ENCODE measurements around the gene TPRX1. TPM values are rescaled to one million over a fixed set of nuclear protein-coding genes. Genes with fewer than 3 reads are reported as not detected.

The TPRX1 gene
- total and polyA plus RNA-seq, 2 donors (not counting 3 experiments of a cell fraction or from before 2014, with no cell fraction given) = not detected

DNA sequence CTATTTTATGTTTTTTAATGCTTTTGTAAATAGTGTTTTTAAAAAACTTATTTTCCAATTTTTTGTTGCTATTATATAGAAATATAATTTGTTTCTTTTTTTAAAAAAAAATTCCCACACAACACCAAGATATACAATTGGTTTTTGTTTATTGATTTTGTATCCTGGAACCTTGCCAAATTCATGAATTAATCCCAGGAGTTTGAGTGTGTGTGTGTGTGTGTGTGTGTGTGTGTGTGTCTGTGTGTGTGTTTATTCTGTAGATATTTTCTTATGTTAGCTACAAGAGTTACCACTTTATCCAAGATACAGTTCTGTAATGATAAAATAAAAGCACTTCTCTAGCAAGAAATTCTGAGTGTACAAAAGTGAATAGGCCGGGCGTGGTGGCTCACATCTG lies 7.6 kb downstream of the TPRX1 start:
- Histone ChIP-seq H3K36me3 (ENCODE audit: control insufficient read depth in 2 of 2, extremely low read depth in 1 of 2, insufficient read depth in 2 of 2, low read length in 2 of 2) (no peaks in the 10 kb centered on the region), H3K4me2 (ENCODE audit: insufficient read depth, low read length) (no peak overlapping the region), H3K27me3 (ENCODE audit: control insufficient read depth in 2 of 2, insufficient read depth in 2 of 2, low read length in 2 of 2) (no peaks in the 10 kb centered on the region), H3K9me3 (replicated peaks; ENCODE audit: control insufficient read depth, insufficient read depth, low read length) (no peaks in the 10 kb centered on the region), H3K4me3 (replicated peaks in 1 of 3; ENCODE audit: insufficient read depth in 1 of 3, low read depth in 1 of 3, low read length in 3 of 3) (no peak overlapping the region), H3K9ac (replicated peaks; ENCODE audit: extremely low read depth, insufficient read depth, low read length) (no peak overlapping the region), H3K27ac (ENCODE audit: insufficient read depth, low read depth, low read length) (no peak overlapping the region), H2AFZ (ENCODE audit: low read depth, low read length) (no peak overlapping the region), H3K4me1 (ENCODE audit: control insufficient read depth, extremely low read depth, insufficient read depth, low read length) (no peaks in the 10 kb centered on the region), H3K9me1 (replicated peaks; ENCODE audit: control insufficient read depth, extremely low read depth, insufficient read depth, low read length) (no peaks in the 10 kb centered on the region), H4K20me1 (replicated peaks; ENCODE audit: control insufficient read depth, extremely low read depth, insufficient read depth, low read length) (no peaks in the 10 kb centered on the region), H3K79me2 (ENCODE audit: control insufficient read depth, insufficient read depth, low read length) (no peaks in the 10 kb centered on the region)
- intact Hi-C loops (cut with micrococcal nuclease) (no loop called here), dilution Hi-C loops (cut with MboI; ENCODE audit: extremely low pct_ligation_motif_present, low sequenced_read_pairs) (no loop called here)
- CTCF ChIA-PET = interaction anchor here (0.8 to 1.0 kb wide), 5 partner anchors 10 to 263 kb away, joined by 3 to 4 read pairs (median 3); no protein-coding TSS in a partner anchor
- no TSS peak for BruUV-seq (replicated peaks)
- no peak for DNase-seq (ENCODE audit: low read depth, low spot score)
- FAIRE-seq = no peak
- TF ChIP-seq GATA2 (IDR thresholded peaks at IDR 0.05; ENCODE audit: insufficient read depth, insufficient read length, low read depth, low read length) (no peak), MYC (IDR thresholded peaks at IDR 0.05; ENCODE audit: low read depth, low read length) (no peak), JUN (IDR thresholded peaks at IDR 0.05; ENCODE audit: borderline replicate concordance, insufficient read depth, insufficient read length, low read depth) (no peak), EZH2 (IDR thresholded peaks at IDR 0.05; ENCODE audit: borderline replicate concordance, low read depth, low read length, severe bottlenecking) (no peak), POLR2A (IDR thresholded peaks at IDR 0.05; ENCODE audit: low read depth, low read length) (no peak), POLR2AphosphoS5 (IDR thresholded peaks at IDR 0.05; ENCODE audit: insufficient read depth, low read depth, low read length) (no peak), FOS (IDR thresholded peaks at IDR 0.05; ENCODE audit: borderline replicate concordance, insufficient read depth, low read length) (no peak)
- TF ChIP-seq, protein P1, sequence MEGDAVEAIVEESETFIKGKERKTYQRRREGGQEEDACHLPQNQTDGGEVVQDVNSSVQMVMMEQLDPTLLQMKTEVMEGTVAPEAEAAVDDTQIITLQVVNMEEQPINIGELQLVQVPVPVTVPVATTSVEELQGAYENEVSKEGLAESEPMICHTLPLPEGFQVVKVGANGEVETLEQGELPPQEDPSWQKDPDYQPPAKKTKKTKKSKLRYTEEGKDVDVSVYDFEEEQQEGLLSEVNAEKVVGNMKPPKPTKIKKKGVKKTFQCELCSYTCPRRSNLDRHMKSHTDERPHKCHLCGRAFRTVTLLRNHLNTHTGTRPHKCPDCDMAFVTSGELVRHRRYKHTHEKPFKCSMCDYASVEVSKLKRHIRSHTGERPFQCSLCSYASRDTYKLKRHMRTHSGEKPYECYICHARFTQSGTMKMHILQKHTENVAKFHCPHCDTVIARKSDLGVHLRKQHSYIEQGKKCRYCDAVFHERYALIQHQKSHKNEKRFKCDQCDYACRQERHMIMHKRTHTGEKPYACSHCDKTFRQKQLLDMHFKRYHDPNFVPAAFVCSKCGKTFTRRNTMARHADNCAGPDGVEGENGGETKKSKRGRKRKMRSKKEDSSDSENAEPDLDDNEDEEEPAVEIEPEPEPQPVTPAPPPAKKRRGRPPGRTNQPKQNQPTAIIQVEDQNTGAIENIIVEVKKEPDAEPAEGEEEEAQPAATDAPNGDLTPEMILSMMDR (IDR thresholded peaks at IDR 0.05; ENCODE audit: extremely low read depth in 1 of 2, insufficient read depth in 1 of 2, low read depth in 1 of 2, low read length in 2 of 2) = no peak
- TF ChIP-seq, protein P2, sequence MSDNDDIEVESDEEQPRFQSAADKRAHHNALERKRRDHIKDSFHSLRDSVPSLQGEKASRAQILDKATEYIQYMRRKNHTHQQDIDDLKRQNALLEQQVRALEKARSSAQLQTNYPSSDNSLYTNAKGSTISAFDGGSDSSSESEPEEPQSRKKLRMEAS (IDR thresholded peaks at IDR 0.05; ENCODE audit: insufficient read depth, insufficient read length) = no peak
- POLR2A ChIA-PET = no interaction called here

Data from endothelial cell of umbilical vein (primary cell).